Keratinocyte (primary cell): ENCODE measurements around the gene RHEX. TPM values are rescaled to one million over a fixed set of nuclear protein-coding genes. Genes with fewer than 3 reads are reported as not detected.

Experiments used
- DNase-seq: peaks from one replicate; pipeline ENCODE4 v3.0.0-alpha.2; 2011; ENCODE audit warnings: low read depth, missing footprints, low spot score
- FAIRE-seq: peaks from 2 replicates; lab custom pipeline; 2011; peaks lifted over from hg19 to GRCh38; lab: Jason Lieb, UNC
- H2AFZ ChIP-seq: 2 replicates; pipeline ENCODE4 v1.6.0; 2012; ENCODE audit warnings: low read length, control low read depth, inconsistent platforms; ENCODE audit not compliant: control insufficient read depth
- H3K27ac ChIP-seq: 2 replicates; pipeline ENCODE4 v1.5.1; 2011; ENCODE audit warnings: low read length; ENCODE audit not compliant: control insufficient read depth, insufficient read depth
- H3K27me3 ChIP-seq: 3 replicates; pipeline ENCODE4 v1.6.0; 2011; ENCODE audit warnings: low read length; ENCODE audit not compliant: control insufficient read depth, insufficient read depth; ENCODE audit errors: extremely low read depth
- H3K36me3 ChIP-seq, 2 experiments: 2 replicates in 1 of 2; 3 replicates in 1 of 2; pipeline ENCODE4 v1.5.1; 2011; ENCODE audit warnings: low read length in 2 of 2, mild to moderate bottlenecking in 1 of 2; ENCODE audit not compliant: control insufficient read depth in 2 of 2, insufficient read depth in 2 of 2; ENCODE audit errors: extremely low read depth in 1 of 2
- H3K4me1 ChIP-seq: 3 replicates; pipeline ENCODE4 v1.5.1; 2011; ENCODE audit warnings: low read length; ENCODE audit not compliant: control insufficient read depth, insufficient read depth; ENCODE audit errors: extremely low read depth
- H3K4me2 ChIP-seq: 3 replicates; pipeline ENCODE4 v1.6.0; 2011; ENCODE audit warnings: low read depth, low read length; ENCODE audit not compliant: control insufficient read depth, insufficient read depth; ENCODE audit errors: extremely low read depth
- H3K4me3 ChIP-seq, 3 experiments: fragments of 200-600 bp in 1 of 3; sonication (generic) in 1 of 3; 2 replicates in 2 of 3; 3 replicates in 1 of 3; pipeline ENCODE4 v1.5.1; 2011 to 2016; ENCODE audit warnings: low read length in 3 of 3, mild to moderate bottlenecking in 3 of 3, control low read depth in 2 of 3, inconsistent platforms in 1 of 3, low read depth in 1 of 3, mixed read lengths in 1 of 3, mixed run types in 1 of 3, moderate library complexity in 1 of 3; ENCODE audit not compliant: control insufficient read depth in 2 of 3, insufficient read depth in 2 of 3; ENCODE audit errors: extremely low read depth in 1 of 3
- H3K79me2 ChIP-seq: 2 replicates; pipeline ENCODE4 v1.6.0; 2012; ENCODE audit warnings: low read length; ENCODE audit not compliant: control insufficient read depth, insufficient read depth
- H3K9ac ChIP-seq: 3 replicates; pipeline ENCODE4 v1.6.0; 2011; ENCODE audit warnings: low read length; ENCODE audit not compliant: control insufficient read depth, insufficient read depth; ENCODE audit errors: extremely low read depth
- H3K9me1 ChIP-seq: 3 replicates; pipeline ENCODE4 v1.6.0; 2011; ENCODE audit warnings: low read length; ENCODE audit not compliant: control insufficient read depth, insufficient read depth; ENCODE audit errors: extremely low read depth
- H3K9me3 ChIP-seq: 2 replicates; pipeline ENCODE4 v1.5.1; 2012; ENCODE audit warnings: low read depth, low read length; ENCODE audit not compliant: control insufficient read depth
- H4K20me1 ChIP-seq: 3 replicates; pipeline ENCODE4 v1.6.0; 2011; ENCODE audit warnings: low read length; ENCODE audit not compliant: control insufficient read depth, insufficient read depth; ENCODE audit errors: extremely low read depth
- EZH2 ChIP-seq: IDR thresholded peaks from one replicate; pipeline ENCODE4 v1.6.1; 2012; ENCODE audit warnings: inconsistent platforms, mild to moderate bottlenecking, low read length, moderate library complexity
- dilution Hi-C: fragments of 300-500 bp; cut with MboI; formaldehyde crosslinking; loops from one replicate; pipeline ENCODE4 v1.7.0; 2020; ENCODE audit warnings: low sequenced_read_pairs; ENCODE audit not compliant: extremely low pct_ligation_motif_present
- polyA plus RNA-seq, 5 experiments: library from polyadenylated mRNA; depleted of rRNA in 3 of 5; stranded (reverse) in 3 of 5; stranded (forward) in 1 of 5; unstranded in 1 of 5; fragments of >200 nt; gene quantifications; 1 replicate in 1 of 5; 2 replicates in 3 of 5; 3 replicates in 1 of 5; pipeline versions ENCODE4 v1.2.1 to v1.2.3, GENCODE V29; 2011 to 2012; ENCODE audit warnings: missing spikeins in 2 of 5, low read depth in 1 of 5, low replicate concordance in 1 of 5
- TF ChIP-seq, protein P1 (sequence below), 3 experiments: IDR thresholded peaks in 1 of 3; conservative IDR thresholded peaks in 1 of 3; optimal IDR thresholded peaks in 1 of 3; 2 replicates in 2 of 3; 3 replicates in 1 of 3; pipeline versions ENCODE3 to v1.5.1; 2011; ENCODE audit warnings: low read length in 3 of 3, mild to moderate bottlenecking in 3 of 3, moderate library complexity in 2 of 3, control low read depth in 1 of 3, inconsistent platforms in 1 of 3; ENCODE audit not compliant: insufficient read depth in 2 of 3; ENCODE audit errors: extremely low read depth in 1 of 3

The RHEX gene
- polyA plus RNA-seq, 1 donor (not counting 4 experiments of a cell fraction or from before 2014, with no cell fraction given) = not detected

DNA sequence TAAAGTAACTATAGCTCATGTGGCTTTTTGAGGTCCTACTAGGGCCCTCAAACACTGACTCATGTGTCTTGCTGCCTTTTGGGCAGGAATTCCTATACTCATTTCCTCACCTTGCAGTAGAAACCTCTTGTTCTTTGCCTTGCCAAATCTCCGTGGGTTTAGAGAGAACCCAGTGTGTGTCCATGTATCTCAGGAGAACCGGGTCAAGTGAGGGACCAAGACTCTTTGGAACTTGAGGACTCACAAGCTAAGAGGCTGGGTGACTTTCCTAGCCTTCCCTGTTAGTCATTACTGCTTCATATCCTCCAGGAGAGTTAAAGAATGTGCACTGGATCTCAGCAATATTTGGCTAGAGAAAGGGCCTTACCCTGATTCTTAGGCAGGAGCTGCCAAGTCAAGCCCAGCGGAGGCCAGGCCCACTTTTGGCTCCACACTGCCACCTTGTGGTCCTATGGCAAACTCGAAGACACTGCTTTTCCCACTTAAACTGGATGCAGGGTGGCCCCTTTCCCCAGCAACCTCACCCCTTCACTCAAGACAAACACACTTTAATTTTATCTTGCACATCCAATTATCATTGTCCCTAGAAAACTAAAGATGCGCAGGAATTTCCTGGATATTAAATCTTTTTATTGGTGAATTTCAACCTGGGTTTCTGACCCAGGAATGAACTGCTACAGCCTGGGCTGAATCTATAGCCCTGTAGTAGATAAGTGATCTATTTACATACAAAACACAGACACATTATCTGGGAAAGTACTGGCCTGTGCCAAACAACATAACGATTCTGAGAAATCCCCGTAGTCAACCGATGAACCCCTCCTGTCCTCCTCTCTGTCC lies 53.6 kb downstream of the RHEX start:
- Histone ChIP-seq H4K20me1 (no peaks in the 10 kb centered on the region), H3K27ac (no peak overlapping the region), H3K9me1 (no peaks in the 10 kb centered on the region), H3K9me3 (no peaks in the 10 kb centered on the region), H3K79me2 (no peaks in the 10 kb centered on the region), H3K4me1 (peaks cover 8% of the 10 kb centered on the region), H3K4me2 (peak overlapping the region; percentile 34), H3K9ac (no peak overlapping the region), H2AFZ (peak overlapping the region; percentile 68), H3K4me3 (no peak overlapping the region), H3K36me3 (no peaks in the 10 kb centered on the region), H3K27me3 (peaks cover 4% of the 10 kb centered on the region)
- FAIRE-seq = peak; percentile 88
- DNase-seq = peak; percentile 58
- dilution Hi-C loops = no loop called here
- TF ChIP-seq EZH2 = no peak
- TF ChIP-seq, protein P1, sequence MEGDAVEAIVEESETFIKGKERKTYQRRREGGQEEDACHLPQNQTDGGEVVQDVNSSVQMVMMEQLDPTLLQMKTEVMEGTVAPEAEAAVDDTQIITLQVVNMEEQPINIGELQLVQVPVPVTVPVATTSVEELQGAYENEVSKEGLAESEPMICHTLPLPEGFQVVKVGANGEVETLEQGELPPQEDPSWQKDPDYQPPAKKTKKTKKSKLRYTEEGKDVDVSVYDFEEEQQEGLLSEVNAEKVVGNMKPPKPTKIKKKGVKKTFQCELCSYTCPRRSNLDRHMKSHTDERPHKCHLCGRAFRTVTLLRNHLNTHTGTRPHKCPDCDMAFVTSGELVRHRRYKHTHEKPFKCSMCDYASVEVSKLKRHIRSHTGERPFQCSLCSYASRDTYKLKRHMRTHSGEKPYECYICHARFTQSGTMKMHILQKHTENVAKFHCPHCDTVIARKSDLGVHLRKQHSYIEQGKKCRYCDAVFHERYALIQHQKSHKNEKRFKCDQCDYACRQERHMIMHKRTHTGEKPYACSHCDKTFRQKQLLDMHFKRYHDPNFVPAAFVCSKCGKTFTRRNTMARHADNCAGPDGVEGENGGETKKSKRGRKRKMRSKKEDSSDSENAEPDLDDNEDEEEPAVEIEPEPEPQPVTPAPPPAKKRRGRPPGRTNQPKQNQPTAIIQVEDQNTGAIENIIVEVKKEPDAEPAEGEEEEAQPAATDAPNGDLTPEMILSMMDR (optimal IDR thresholded peaks at IDR 0.05 in 1 of 3, IDR thresholded peaks at IDR 0.05 in 1 of 3, conservative IDR thresholded peaks at IDR 0.05 in 1 of 3; ENCODE audit: extremely low read depth in 1 of 3, insufficient read depth in 2 of 3, low read length in 3 of 3) = peak; percentile 89 to 96 (median 92)

DNA sequence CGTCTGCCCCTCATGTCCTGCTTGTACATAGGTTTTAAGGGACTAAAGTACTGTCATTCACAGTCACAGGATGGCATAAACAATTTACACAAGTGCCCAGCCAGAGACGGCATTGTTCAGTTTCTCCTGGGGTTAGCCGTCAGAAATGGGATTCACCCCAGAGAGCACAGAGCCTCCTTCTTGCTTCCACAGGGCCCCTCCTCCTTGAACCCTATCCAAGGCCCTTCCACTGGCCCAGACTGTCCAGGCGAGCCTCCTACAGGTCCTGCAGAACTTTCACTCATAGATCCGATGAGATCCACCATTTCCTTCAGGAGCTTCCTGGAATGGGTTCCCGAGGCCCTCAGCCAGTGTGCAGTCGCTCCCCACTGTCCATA lies 54.2 kb downstream of the RHEX start:
- TF ChIP-seq EZH2 = no peak
- TF ChIP-seq, protein P1 (optimal IDR thresholded peaks at IDR 0.05 in 1 of 3, IDR thresholded peaks at IDR 0.05 in 1 of 3, conservative IDR thresholded peaks at IDR 0.05 in 1 of 3; ENCODE audit: extremely low read depth in 1 of 3, insufficient read depth in 2 of 3, low read length in 3 of 3) = no peak
- no peak overlapping the region for H3K4me3 ChIP-seq
- H3K9me3 ChIP-seq = no peaks in the 10 kb centered on the region
- no peak for FAIRE-seq
- H3K79me2 ChIP-seq = no peaks in the 10 kb centered on the region
- H3K36me3 ChIP-seq = no peaks in the 10 kb centered on the region
- H3K27ac ChIP-seq = no peak overlapping the region
- no peak overlapping the region for H3K4me2 ChIP-seq
- H4K20me1 ChIP-seq = no peaks in the 10 kb centered on the region
- peaks cover 4% of the 10 kb centered on the region for H3K27me3 ChIP-seq
- no peak for DNase-seq
- dilution Hi-C loops = no loop called here
- no peak overlapping the region for H2AFZ ChIP-seq
- no peaks in the 10 kb centered on the region for H3K9me1 ChIP-seq
- H3K4me1 ChIP-seq = peaks cover 8% of the 10 kb centered on the region
- H3K9ac ChIP-seq = no peak overlapping the region
